AG10803 (cell line): ENCODE data around the gene KCNIP2.
A peak's percentile ranks its signal among the peaks of the same experiment; 100 is the strongest.

Experiments used
- DNase-seq: peaks from one replicate; pipeline ENCODE4 v3.0.0; 2010; ENCODE audit warnings: low read depth
- H3K4me3 ChIP-seq: 2 replicates; pipeline ENCODE4 v1.5.1; 2011; ENCODE audit warnings: mild to moderate bottlenecking, low read length, control low read depth
- CTCF ChIP-seq: conservative IDR thresholded peaks from 2 replicates; pipeline ENCODE4 v1.5.1; 2011; ENCODE audit warnings: mild to moderate bottlenecking, low read length, control low read depth, inconsistent platforms

KCNIP2 gene

GRCh38 chr10:101781984-101782810 lies 61.4 kb downstream of the KCNIP2 start:
- no peak for DNase-seq
- H3K4me3 ChIP-seq = peak overlapping the region; percentile 84
- no peak for TF ChIP-seq CTCF

- H3K4me3 ChIP-seq = no peak overlapping the region
- DNase-seq = no peak
- no peak for TF ChIP-seq CTCF
Observed at GRCh38 chr10:101781655-101781983, 62.0 kb downstream of the KCNIP2 start.

GRCh38 chr10:101780818-101781654 lies 62.6 kb downstream of the KCNIP2 start:
- DNase-seq = peak; percentile 53
- peak; percentile 83 for TF ChIP-seq CTCF
- no peak overlapping the region for H3K4me3 ChIP-seq

- DNase-seq = no peak
- peak overlapping the region; percentile 38 for H3K4me3 ChIP-seq
- TF ChIP-seq CTCF = no peak
Observed at GRCh38 chr10:101780187-101780817, 63.3 kb downstream of the KCNIP2 start.

GRCh38 chr10:101779544-101780186 lies 63.9 kb downstream of the KCNIP2 start:
- DNase-seq = peak; percentile 44
- TF ChIP-seq CTCF = peak; percentile 68
- H3K4me3 ChIP-seq = peak overlapping the region; percentile 38

GRCh38 chr10:101778781-101779543 lies 64.6 kb downstream of the KCNIP2 start:
- no peak for TF ChIP-seq CTCF
- peak; percentile 6 for DNase-seq
- H3K4me3 ChIP-seq = peak overlapping the region; percentile 9; the same call in 1 of the 2 replicates
